Body of pancreas (tissue), 4 donors: ENCODE data around the gene POLR2B. TPM values are rescaled to one million over a fixed set of nuclear protein-coding genes. Genes with fewer than 3 reads are reported as not detected.

Experiments
- ATAC-seq: fragments of 150-250 bp; one replicate; pipeline ENCODE4 v1.9.1; 2016
- DNase-seq, 4 donors: peaks; one replicate each; pipeline ENCODE4 v3.0.0-alpha.2; 2019
- H3K27ac ChIP-seq, 4 donors: fragments of 200-600 bp; sonication (generic); 1 replicate in 3 of 4; 2 replicates in 1 of 4; pipeline versions ENCODE4 v1.5.1 to v1.6.1; 2016 to 2019; ENCODE audit warnings: mild to moderate bottlenecking in 1 of 4, mixed read lengths in 1 of 4, moderate library complexity in 1 of 4
- H3K27me3 ChIP-seq, 2 donors: fragments of 200-600 bp; sonication (generic); one replicate each; pipeline ENCODE4 v1.6.0; 2016; ENCODE audit warnings: mild to moderate bottlenecking in 1 of 2
- H3K36me3 ChIP-seq, 2 donors: fragments of 200-600 bp; sonication (generic); replicated peaks in 1 of 2; 2 replicates each; pipeline ENCODE4 v1.5.1; 2016; ENCODE audit warnings: low read depth in 2 of 2; ENCODE audit not compliant: insufficient read depth in 1 of 2
- H3K4me1 ChIP-seq: fragments of 200-600 bp; sonication (generic); one replicate; pipeline ENCODE4 v1.6.0; 2016
- H3K4me3 ChIP-seq, 2 donors: fragments of 200-600 bp; sonication (generic); 1 replicate in 1 of 2; 2 replicates in 1 of 2; pipeline ENCODE4 v1.5.1; 2016 to 2019
- H3K9me3 ChIP-seq, 3 donors: fragments of 200-600 bp; sonication (generic); 1 replicate in 2 of 3; 2 replicates in 1 of 3; pipeline ENCODE4 v1.5.1; 2016
- CTCF ChIP-seq, 7 experiments: fragments of 450-650 bp in 4 of 7; fragments of 200-600 bp in 3 of 7; sonication (generic) in 3 of 7; IDR thresholded peaks; one replicate each; pipeline ENCODE4 v1.5.1; 2016 to 2019; ENCODE audit warnings: antibody characterized with exemption in 7 of 7
- POLR2A ChIP-seq, 3 donors: fragments of 450-650 bp; IDR thresholded peaks; one replicate each; pipeline ENCODE4 v1.6.1; 2016; ENCODE audit warnings: antibody characterized with exemption in 3 of 3, mild to moderate bottlenecking in 2 of 3
- WGBS, 2 donors: methylation state at CpG; one replicate each; pipeline ENCODE4 v1.1.5; 2017; 5-methylcytosine and 5-hydroxymethylcytosine counted together
- intact Hi-C: fragments of 100-400 bp; cut with DNase I; formaldehyde crosslinking; loops from one replicate; pipeline ENCODE4 v1.15.1; 2023
- total RNA-seq, 2 donors: library from RNA; depleted of rRNA; stranded (reverse); fragments of >200 nt; gene quantifications; one replicate each; pipeline ENCODE4 v1.1.0, GENCODE V29; 2016

The POLR2B gene
- total RNA-seq, 2 donors from 2014 or later = 38.6 to 46.2 TPM

GRCh38 chr4:56979421-56980072, 851 bp downstream of the POLR2B start:
- TF ChIP-seq POLR2A (IDR thresholded peaks at IDR 0.05) (no peak), CTCF (IDR thresholded peaks at IDR 0.05) (no peak)
- Histone ChIP-seq H3K27ac (peak overlapping the region; percentile 64 to 94 (median 86)), H3K36me3 (no peaks in the 10 kb centered on the region), H3K9me3 (no peaks in the 10 kb centered on the region), H3K4me3 (peak overlapping the region; percentile 89 to 95), H3K27me3 (no peaks in the 10 kb centered on the region), H3K4me1 (peaks cover 60% of the 10 kb centered on the region)
- ATAC-seq = no peak
- 6 to 7% methylated on average over 21 of the region's 21 CpGs for WGBS, 2 donors
- peak in 3 of 4 donors; percentile 24 to 35 (median 34) for DNase-seq
- intact Hi-C loops = no loop called here

GRCh38 chr4:56981795-56982201, 3.1 kb downstream of the POLR2B start:
- Histone ChIP-seq H3K36me3 (peaks cover 0 to 2% of the 10 kb centered on the region in 2 donors), H3K4me1 (peaks cover 43% of the 10 kb centered on the region), H3K27ac (peak overlapping the region in 3 of 4 donors; percentile 41 to 81 (median 74)), H3K9me3 (no peaks in the 10 kb centered on the region), H3K4me3 (no peak overlapping the region), H3K27me3 (no peaks in the 10 kb centered on the region)
- TF ChIP-seq CTCF (IDR thresholded peaks at IDR 0.05) (no peak), POLR2A (IDR thresholded peaks at IDR 0.05) (no peak)
- intact Hi-C loops = no loop called here
- DNase-seq (no peak), ATAC-seq (no peak)
- WGBS, 2 donors = 53 to 60% methylated on average over 4 of the region's 4 CpGs

- H3K9me3 ChIP-seq = no peaks in the 10 kb centered on the region
- DNase-seq = no peak
- WGBS, 2 donors = 68 to 79% methylated on average over 1 of the region's 1 CpG
- ATAC-seq = no peak
- TF ChIP-seq POLR2A (IDR thresholded peaks at IDR 0.05) = no peak
- TF ChIP-seq CTCF (IDR thresholded peaks at IDR 0.05) = no peak
- intact Hi-C loops = no loop called here
- no peak overlapping the region for H3K4me3 ChIP-seq
- H3K27me3 ChIP-seq = no peaks in the 10 kb centered on the region
- H3K36me3 ChIP-seq = peaks cover 4 to 10% of the 10 kb centered on the region in 2 donors
- H3K4me1 ChIP-seq = peaks cover 27% of the 10 kb centered on the region
- H3K27ac ChIP-seq = no peak overlapping the region
Measured at GRCh38 chr4:56986192-56986591, 7.5 kb downstream of the POLR2B start.

DNA sequence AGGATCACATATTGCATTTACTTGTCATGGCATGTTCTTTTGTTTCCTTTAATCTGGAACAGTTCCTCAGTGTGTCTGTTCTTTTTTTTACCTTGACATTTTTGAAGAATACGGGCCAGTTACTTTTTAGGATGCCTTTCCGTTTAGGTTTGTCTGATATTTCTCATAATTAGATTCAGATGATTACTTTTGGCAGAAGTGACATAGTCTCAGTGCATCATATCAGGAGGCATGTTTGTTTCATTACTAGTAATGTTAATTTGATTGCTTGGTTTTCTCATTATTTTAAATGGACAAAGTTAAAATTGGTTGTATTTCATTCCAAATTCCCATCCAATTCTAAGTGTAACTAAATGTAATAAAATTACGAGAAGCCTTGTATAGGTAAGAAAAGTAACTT, 8.3 kb downstream of the POLR2B start:
- Histone ChIP-seq H3K36me3 (peaks cover 4 to 12% of the 10 kb centered on the region in 2 donors), H3K9me3 (no peaks in the 10 kb centered on the region), H3K4me3 (no peak overlapping the region), H3K27ac (no peak overlapping the region), H3K4me1 (peaks cover 20% of the 10 kb centered on the region), H3K27me3 (no peaks in the 10 kb centered on the region)
- DNase-seq (no peak), ATAC-seq (no peak)
- TF ChIP-seq CTCF (IDR thresholded peaks at IDR 0.05) (no peak), POLR2A (IDR thresholded peaks at IDR 0.05) (no peak)
- intact Hi-C loops = no loop called here
- WGBS, 2 donors = 96 to 98% methylated on average over 3 of the region's 3 CpGs
